Measurements from ENCODE around the gene WNT4.

DNA sequence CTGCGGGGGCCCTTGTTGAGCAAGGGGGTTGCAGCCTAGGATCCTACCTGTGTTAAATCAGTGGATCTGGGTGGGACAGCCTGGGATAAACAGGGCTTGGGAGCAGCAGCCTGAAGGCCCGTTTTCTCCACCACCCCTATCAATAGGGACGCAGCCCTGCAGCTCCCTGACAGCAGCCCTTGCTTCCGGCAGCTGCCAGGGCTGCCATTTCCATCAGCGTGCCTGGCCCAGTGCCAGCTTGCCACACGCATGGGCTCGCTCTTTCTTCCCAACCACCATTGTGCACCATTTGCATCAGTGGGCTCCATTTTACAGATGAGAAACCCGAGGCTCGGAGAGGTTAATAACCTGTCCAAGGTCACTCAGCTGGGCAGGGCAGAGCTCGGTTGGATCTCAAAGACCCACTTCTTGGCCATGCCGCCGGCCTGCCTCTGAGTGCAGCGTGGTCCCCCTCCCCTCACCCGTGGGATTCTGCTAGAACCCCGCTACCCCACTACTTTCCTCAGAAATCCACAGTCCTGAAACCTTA is 3.8 kb downstream of the WNT4 start:
- TF ChIP-seq POLR2AphosphoS5 (IDR thresholded peaks at IDR 0.05; ENCODE audit: low read depth, low read length) (no peak), TAF1 (IDR thresholded peaks at IDR 0.05; ENCODE audit: borderline replicate concordance, low read depth, low read length) (no peak), POLR2A (IDR thresholded peaks at IDR 0.05; ENCODE audit: low read depth, low read length) (no peak)
